GM12875 (cell line): ENCODE results near the gene ACE.

Experiments
- H3K4me3 ChIP-seq: one replicate; pipeline ENCODE4 v1.5.1; 2011; ENCODE audit warnings: low read depth, low read length, control low read depth
- TF ChIP-seq, protein P1 (sequence below): IDR thresholded peaks from 2 replicates; pipeline ENCODE4 v1.5.1; 2011; ENCODE audit warnings: low read depth, mild to moderate bottlenecking, control low read depth, inconsistent platforms, low read length, moderate library complexity, borderline replicate concordance; ENCODE audit not compliant: insufficient read depth

ACE gene

DNA sequence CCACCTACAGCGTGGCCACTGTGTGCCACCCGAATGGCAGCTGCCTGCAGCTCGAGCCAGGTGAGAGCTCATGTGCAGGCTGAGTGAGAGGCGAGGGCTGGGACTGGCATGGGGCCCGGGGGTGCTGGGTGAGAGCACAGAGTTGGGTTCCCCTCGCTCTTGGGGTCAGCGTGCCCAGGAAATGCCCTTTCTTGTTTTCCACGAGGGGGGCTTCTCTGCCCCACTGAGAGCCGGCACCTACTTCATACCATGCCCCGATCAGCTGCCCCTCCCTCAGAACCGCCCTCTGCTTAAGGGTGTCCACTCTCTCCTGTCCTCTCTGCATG lies 10.1 kb downstream of the ACE start:
- H3K4me3 ChIP-seq: no peak overlapping the region
- TF ChIP-seq, protein P1, sequence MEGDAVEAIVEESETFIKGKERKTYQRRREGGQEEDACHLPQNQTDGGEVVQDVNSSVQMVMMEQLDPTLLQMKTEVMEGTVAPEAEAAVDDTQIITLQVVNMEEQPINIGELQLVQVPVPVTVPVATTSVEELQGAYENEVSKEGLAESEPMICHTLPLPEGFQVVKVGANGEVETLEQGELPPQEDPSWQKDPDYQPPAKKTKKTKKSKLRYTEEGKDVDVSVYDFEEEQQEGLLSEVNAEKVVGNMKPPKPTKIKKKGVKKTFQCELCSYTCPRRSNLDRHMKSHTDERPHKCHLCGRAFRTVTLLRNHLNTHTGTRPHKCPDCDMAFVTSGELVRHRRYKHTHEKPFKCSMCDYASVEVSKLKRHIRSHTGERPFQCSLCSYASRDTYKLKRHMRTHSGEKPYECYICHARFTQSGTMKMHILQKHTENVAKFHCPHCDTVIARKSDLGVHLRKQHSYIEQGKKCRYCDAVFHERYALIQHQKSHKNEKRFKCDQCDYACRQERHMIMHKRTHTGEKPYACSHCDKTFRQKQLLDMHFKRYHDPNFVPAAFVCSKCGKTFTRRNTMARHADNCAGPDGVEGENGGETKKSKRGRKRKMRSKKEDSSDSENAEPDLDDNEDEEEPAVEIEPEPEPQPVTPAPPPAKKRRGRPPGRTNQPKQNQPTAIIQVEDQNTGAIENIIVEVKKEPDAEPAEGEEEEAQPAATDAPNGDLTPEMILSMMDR: no peak

DNA sequence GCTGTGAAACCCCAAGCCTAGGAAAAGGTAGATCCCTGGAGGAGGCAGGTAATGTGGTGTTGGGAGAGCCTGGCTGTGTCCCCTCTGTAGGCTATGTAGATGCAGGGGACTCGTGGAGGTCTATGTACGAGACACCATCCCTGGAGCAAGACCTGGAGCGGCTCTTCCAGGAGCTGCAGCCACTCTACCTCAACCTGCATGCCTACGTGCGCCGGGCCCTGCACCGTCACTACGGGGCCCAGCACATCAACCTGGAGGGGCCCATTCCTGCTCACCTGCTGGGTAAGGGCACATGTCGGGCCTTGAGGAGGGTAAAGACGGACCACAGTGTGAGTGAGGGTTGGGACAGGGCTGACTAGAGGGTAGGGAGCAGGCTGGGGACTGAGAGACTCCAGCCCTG lies 12.0 kb downstream of the ACE start:
- TF ChIP-seq, protein P1: no peak
- H3K4me3 ChIP-seq: no peak overlapping the region

DNA sequence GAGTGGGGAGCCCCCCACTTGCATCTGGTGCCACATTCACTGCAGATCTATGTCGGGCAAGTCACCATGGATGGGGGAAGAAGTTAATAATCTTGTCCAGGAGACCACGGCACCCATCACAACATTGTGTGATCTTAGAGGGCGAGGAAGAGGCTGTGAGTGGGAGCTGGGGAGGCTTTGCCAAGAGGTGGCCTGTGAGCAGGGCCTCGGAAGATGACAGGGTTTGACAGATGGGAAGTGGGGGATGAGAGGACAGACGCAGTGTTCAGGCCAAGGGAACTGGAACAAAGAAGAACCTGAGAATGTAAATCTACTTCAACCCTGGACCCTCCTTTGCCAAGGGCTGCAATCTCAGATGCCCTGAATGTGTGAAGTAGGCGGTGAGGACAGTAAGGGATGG lies 12.4 kb downstream of the ACE start:
- no peak overlapping the region for H3K4me3 ChIP-seq
- TF ChIP-seq, protein P1: no peak

DNA sequence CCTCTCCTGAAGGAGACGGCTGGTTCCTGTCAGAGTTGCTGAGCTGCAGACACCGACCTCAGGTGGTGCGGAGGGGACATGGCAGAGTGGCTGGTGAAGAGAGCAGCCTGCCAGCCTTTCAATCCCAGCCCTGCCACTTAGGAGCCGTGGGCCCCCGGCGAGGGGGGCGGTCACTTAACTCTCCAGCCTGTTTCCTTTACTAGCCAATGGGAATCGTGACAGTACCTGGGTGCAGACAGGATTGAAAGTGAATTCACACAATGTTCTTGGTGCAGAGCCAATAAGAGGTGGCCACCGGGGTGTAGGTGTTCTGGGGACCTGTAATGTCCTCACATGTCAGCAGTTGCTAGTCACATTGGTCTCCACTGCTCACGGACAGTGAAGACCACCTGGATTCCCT lies 13.5 kb downstream of the ACE start:
- H3K4me3 ChIP-seq: no peak overlapping the region
- TF ChIP-seq, protein P1: no peak

DNA sequence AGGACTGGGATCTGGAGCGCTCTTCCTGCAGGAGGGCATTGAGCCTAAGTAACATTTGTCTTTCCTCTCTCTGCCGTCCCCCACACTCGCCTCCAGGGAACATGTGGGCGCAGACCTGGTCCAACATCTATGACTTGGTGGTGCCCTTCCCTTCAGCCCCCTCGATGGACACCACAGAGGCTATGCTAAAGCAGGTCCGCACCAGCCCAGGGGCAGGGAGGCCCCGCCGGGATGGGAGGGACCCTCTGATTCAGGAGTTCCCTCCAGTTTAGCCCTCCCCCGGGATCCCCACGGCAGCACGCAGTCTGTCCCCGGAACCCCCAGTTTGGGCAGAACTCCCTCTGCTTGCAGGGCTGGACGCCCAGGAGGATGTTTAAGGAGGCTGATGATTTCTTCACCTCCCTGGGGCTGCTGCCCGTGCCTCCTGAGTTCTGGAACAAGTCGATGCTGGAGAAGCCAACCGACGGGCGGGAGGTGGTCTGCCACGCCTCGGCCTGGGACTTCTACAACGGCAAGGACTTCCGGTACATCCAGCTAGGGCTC lies 14.1 kb downstream of the ACE start:
- H3K4me3 ChIP-seq: no peak overlapping the region
- TF ChIP-seq, protein P1: no peak

DNA sequence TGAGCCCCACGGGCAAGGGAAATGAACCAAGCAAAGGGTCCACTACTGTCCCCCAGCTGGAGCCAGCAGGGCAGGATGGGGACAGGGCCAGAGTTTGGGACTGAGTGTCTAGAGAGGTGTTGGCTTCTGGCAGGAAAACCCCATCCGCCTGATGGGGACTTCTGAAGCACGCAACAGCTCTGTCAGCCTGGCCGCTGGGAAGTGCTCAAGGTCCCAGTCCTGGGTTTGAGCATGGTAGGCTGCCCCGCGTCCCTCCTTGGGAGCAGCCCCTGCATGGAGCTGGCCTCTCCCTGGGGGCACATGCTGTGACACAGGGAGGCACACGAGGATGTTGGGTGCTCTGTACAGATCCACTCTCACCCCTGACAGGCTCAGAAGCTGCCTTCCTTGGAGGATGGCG lies 14.6 kb downstream of the ACE start:
- H3K4me3 ChIP-seq: no peak overlapping the region
- TF ChIP-seq, protein P1: no peak

DNA sequence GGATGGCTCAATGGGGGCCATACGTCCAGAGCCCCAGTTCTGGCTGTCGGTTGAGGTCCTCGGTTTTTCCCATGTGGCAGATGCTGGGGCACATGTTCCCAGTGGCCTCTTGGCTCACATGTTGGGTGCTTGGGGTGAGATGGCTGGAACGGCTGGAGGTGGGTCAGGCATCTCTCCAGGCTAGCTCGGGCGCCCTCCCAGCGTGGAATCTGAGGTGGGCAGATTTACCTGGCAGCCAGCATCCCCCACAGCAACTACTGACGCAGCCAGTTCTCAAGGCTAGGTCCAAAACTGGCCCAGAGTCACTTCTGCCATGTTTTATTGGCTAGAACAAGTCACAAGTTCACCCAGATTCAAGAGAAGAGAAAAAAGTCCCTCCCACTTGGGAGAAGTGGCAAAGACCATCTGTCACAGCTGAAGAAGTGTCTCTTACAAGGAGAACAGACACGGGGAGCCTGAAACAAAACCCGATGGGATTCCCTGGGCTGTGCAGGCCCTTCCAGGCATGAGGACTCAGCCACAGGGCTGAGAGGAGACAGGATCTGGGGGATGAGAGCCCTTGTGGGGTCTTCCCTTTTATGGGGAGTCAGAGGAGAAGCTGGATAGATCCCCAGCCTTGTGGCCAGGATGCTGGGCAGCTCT lies 15.2 kb downstream of the ACE start:
- H3K4me3 ChIP-seq: no peak overlapping the region
- TF ChIP-seq, protein P1: no peak
